GM10266 (cell line): ENCODE results near the gene HAVCR1.

ENCODE experiments used
- DNase-seq: peaks from one replicate; pipeline ENCODE4 v3.0.0; 2012; ENCODE audit errors: extremely low spot score
- TF ChIP-seq, protein P1 (sequence below): IDR thresholded peaks from 2 replicates; pipeline ENCODE4 v1.5.1; 2012; ENCODE audit warnings: mild to moderate bottlenecking, low read depth; ENCODE audit not compliant: control insufficient read depth, insufficient read depth; ENCODE audit errors: missing control alignments

The HAVCR1 gene

DNA sequence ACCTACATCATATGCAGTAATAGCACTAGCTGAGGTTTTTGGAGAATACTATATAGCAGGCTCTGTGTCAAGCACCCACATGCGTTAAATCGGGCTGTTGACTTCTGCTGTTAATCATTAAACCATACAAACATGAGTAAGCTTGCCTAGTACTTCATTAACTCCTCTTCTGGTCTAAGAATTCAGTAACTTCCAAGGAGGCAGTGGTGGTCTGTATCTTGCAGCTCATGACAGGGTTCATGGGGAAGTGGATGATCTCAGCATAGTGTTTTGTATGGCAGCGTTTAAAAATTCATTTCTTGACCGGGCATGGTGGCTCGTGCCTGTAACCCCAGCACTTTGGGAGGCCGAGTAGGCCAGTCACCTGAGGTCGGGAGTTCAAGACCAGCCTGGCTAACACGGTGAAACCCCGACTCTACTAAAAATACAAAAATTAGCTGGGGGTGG is at the start of gene HAVCR1:
Gene HAVCR1, minus strand, starts transcription at position 24 of the 447 bp plus-strand sequence. CDS start 1,173 bp downstream, outside the sequence.
- no peak for DNase-seq
- TF ChIP-seq, protein P1, sequence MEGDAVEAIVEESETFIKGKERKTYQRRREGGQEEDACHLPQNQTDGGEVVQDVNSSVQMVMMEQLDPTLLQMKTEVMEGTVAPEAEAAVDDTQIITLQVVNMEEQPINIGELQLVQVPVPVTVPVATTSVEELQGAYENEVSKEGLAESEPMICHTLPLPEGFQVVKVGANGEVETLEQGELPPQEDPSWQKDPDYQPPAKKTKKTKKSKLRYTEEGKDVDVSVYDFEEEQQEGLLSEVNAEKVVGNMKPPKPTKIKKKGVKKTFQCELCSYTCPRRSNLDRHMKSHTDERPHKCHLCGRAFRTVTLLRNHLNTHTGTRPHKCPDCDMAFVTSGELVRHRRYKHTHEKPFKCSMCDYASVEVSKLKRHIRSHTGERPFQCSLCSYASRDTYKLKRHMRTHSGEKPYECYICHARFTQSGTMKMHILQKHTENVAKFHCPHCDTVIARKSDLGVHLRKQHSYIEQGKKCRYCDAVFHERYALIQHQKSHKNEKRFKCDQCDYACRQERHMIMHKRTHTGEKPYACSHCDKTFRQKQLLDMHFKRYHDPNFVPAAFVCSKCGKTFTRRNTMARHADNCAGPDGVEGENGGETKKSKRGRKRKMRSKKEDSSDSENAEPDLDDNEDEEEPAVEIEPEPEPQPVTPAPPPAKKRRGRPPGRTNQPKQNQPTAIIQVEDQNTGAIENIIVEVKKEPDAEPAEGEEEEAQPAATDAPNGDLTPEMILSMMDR: no peak

DNA sequence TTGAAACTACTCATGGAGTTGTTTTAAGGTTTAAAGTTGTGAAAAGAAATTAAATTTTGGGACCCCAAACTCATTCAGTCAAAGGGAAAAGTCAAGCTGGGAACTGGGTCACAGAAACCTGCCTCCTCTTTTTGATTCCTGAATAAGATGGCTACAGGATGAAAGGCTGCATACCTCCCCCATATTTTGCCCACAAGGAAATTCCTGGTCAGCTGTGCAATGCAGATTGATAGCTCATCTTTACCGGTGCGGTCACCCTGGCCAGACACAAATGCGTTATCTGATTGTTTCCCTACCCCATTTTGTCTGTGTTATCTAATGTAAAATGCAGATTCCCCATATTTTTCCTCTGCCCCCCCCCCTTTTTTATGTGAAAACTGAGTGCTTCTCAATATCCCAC is 48.6 kb upstream of the HAVCR1 start:
- TF ChIP-seq, protein P1: no peak
- DNase-seq: no peak

DNA sequence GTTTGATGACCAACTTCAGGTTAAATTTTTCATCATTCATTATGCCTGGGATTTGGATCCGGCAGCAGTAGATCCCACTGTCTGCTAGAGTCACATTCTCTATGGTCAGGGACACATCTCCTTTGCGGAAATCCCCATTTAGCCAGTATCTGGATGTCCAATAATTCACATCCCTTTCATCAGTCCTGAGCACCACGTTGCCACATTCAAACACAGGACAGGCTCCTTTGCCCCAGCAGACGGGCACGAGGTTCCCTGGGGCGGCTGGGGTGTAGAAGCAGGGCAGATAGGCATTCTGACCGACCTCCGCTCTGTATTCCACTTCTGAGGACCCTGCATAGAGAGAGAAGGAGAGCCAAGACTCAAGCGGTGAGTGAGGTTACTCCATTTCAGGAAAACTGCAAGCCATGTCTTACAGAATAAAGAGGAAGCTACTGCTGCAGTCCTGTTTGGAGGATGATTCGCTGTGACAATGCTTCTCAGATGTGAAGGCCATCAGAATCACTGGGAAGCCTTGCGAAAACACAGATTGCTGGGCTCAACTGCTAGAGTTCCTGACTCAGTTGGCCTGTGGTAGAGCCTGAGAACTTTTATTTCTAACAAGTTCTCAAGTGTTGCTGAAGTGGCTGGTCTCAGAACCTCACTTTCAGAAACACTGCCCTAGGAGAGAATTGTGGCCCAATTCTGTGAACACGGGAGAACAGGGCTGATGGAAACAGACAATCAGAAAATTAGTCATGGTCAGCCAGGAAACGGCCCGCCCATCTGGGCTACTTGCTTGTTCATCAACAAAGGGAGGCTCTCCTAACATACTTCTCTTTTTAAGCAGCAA is 47.9 kb upstream of the HAVCR1 start:
- no peak for DNase-seq
- TF ChIP-seq, protein P1: no peak

DNA sequence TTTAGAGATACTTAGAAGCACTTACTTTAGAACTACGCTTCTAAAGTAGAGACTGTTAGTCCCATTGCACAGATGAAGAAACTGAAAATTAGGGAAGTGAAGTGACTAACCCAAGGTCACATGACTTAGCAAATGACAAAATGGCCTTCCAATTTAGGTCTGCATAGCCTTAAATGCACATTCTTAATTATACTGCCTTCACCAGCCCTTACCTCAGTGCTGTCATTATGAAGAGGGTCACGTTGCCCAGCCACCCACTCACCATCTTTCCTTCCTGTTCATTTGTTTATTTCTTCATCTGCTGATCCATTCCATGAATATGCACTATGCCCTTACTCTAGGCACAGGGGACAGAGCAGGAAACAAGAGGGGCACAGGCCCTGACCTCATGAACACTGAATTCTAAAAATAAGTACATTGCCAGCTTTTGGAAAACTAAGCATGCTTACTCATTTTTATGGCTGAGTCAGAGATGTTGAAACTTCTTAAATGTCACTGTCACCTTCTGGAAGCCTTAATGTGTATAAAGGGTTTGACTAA is 41.3 kb upstream of the HAVCR1 start:
- TF ChIP-seq, protein P1: no peak
- DNase-seq: no peak

DNA sequence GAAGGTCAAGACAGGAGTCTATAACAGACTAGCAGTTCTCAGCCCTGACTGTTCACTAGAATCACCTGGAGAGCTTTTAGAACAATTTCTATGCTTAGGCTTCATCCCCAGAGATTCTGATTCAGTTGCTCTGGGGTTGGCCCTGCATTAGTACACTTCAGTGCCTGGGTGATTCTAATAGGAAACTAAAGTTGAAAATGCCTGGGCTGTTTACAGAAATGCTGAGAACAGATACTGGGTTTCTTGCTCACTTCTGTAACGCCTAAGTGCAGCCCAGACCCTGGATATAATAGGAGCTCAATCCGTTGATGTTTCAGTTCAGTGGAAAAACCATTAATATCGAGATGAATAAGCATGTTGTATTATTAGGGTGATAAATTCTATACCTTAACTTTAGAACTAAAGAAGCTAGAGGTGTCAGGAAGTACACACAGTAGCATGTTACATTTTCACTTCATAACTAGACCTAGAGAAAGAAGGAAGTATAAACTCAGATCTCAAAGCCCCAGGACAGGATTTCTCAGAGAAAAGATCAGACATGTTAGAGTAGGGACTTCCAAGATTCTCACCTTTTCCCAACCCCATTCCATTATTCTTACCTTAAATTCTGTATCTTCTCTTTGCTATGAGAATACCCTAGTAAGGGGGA is 29.6 kb upstream of the HAVCR1 start:
- no peak for DNase-seq
- TF ChIP-seq, protein P1: no peak

DNA sequence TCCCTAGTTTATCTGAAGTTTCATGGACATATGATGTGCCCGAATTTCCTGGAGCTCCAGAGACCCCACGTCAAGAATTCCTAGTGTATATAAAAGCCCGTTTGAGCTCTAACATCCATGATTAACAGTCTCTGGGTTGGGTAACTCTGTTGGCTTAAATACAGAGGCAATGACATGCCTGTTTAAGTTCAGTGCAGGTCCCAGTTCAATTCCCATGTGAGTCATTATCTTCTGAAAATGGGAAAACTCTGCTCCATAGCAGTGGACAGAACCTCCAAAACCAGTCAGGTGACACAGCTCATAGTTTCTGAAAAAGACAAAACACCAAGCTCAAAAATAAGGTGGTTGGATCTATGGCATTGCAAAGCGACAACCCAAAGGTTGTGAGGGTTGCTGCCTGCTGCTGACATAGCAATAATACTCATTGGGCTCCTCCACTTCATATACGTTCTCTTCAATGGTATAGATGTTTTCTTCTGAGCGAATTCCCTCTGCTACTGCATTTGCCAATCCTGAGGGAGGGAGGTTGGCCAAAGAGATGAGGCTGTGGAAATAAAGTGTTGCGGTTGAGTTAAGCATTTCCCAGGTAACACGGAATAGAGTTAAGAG is 27.9 kb upstream of the HAVCR1 start:
- DNase-seq: no peak
- TF ChIP-seq, protein P1: no peak
